Esophagus muscularis mucosa (tissue), 3 donors: Measurements from ENCODE around the gene F12.

Experiments
- CTCF ChIP-seq, 3 experiments: fragments of 200-600 bp in 2 of 3; fragments of 450-650 bp in 1 of 3; sonication (generic) in 2 of 3; IDR thresholded peaks; one replicate each; pipeline ENCODE4 v1.5.1; 2017 to 2019; ENCODE audit warnings: antibody characterized with exemption in 3 of 3, mild to moderate bottlenecking in 2 of 3, moderate library complexity in 1 of 3
- POLR2AphosphoS5 ChIP-seq, 2 donors: sonication (generic); formaldehyde crosslinking; IDR thresholded peaks; one replicate each; pipeline ENCODE4 v1.6.1; 2017; ENCODE audit warnings: antibody characterized with exemption in 2 of 2

- TF ChIP-seq CTCF (IDR thresholded peaks at IDR 0.05) (no peak), POLR2AphosphoS5 (IDR thresholded peaks at IDR 0.05) (peak; percentile 68 to 70)
Observed at GRCh38 chr5:177366528-177367322, 42.6 kb downstream of the F12 start.
